Ovary (tissue), 3 donors: ENCODE results near the gene SGCD.

Experiments used
- CTCF ChIP-seq, 3 donors: fragments of 450-650 bp in 2 of 3; fragments of 200-600 bp in 1 of 3; IDR thresholded peaks; one replicate each; pipeline versions ENCODE4 v1.5.1 to v1.8.0; 2016 to 2022; ENCODE audit warnings: antibody characterized with exemption in 3 of 3, mild to moderate bottlenecking in 1 of 3
- EP300 ChIP-seq: sonication (generic); formaldehyde crosslinking; IDR thresholded peaks from one replicate; pipeline ENCODE4 v1.6.1; 2017; ENCODE audit warnings: antibody characterized with exemption
- POLR2A ChIP-seq: fragments of 450-650 bp; IDR thresholded peaks from one replicate; pipeline ENCODE4 v1.6.1; 2017; ENCODE audit warnings: antibody characterized with exemption, mild to moderate bottlenecking, moderate library complexity
- donor health status: DM: no; HTN: no; CAD: no.

- no peak for TF ChIP-seq CTCF (IDR thresholded peaks at IDR 0.05)
- TF ChIP-seq POLR2A, result no peak
- TF ChIP-seq EP300, result no peak
Measured at GRCh38 chr5:156515121-156515520, 188.2 kb downstream of the SGCD start.
